GM23338 (cell line): ENCODE data around the gene UBXN2A.
"Not testable (repeated sequence)": the region's sequence is repeated elsewhere in the genome, so short reads cannot be mapped to it uniquely, and the experiment has no call there.

ENCODE experiments used
- CREB1 ChIP-seq: fragments of 250-450 bp; sonication (Bioruptor Pico); IDR thresholded peaks from 2 replicates; pipeline ENCODE4 v1.5.0; 2020; ENCODE audit warnings: low read depth, mild to moderate bottlenecking, moderate library complexity
- EZH2 ChIP-seq: fragments of 200-600 bp; sonication (generic); IDR thresholded peaks from one replicate; pipeline ENCODE4 v1.8.0; 2017; ENCODE audit warnings: antibody characterized with exemption, mild to moderate bottlenecking, low read depth; ENCODE audit not compliant: unreplicated experiment
- EZH2phosphoT487 ChIP-seq: fragments of 200-600 bp; sonication (generic); IDR thresholded peaks from one replicate; pipeline ENCODE4 v1.8.1; 2018; ENCODE audit warnings: antibody characterized with exemption; ENCODE audit not compliant: unreplicated experiment
- JUNB ChIP-seq: IDR thresholded peaks from one replicate; pipeline ENCODE4 v1.6.1; 2016; ENCODE audit warnings: antibody characterized with exemption; ENCODE audit not compliant: unreplicated experiment
- POLR2AphosphoS5 ChIP-seq: IDR thresholded peaks from 2 replicates; pipeline ENCODE4 v1.6.1; 2016; ENCODE audit warnings: antibody characterized with exemption, low read depth
- STAT1 ChIP-seq: IDR thresholded peaks from one replicate; pipeline ENCODE4 v1.6.1; 2016; ENCODE audit warnings: antibody characterized with exemption; ENCODE audit not compliant: unreplicated experiment
- ZNF114 ChIP-seq: fragments of 250-450 bp; sonication (Bioruptor Pico); IDR thresholded peaks from 2 replicates; pipeline ENCODE4 v1.5.0; 2020; ENCODE audit warnings: mild to moderate bottlenecking, moderate library complexity
- ZNF331 ChIP-seq: fragments of 250-450 bp; sonication (Bioruptor Pico); IDR thresholded peaks from 2 replicates; pipeline ENCODE4 v1.5.0; 2020; ENCODE audit warnings: low read depth, mild to moderate bottlenecking, moderate library complexity
- TF ChIP-seq, protein P1 (sequence below), 2 experiments: fragments of 200-600 bp in 1 of 2; sonication (generic) in 1 of 2; conservative IDR thresholded peaks; 2 replicates each; pipeline versions ENCODE4 v1.5.1 to v1.6.1; 2016 to 2017; ENCODE audit warnings: antibody characterized with exemption in 2 of 2, low read depth in 2 of 2, mild to moderate bottlenecking in 2 of 2, moderate library complexity in 1 of 2
- TF ChIP-seq, protein P2 (sequence below): IDR thresholded peaks from 2 replicates; pipeline ENCODE4 v1.6.1; 2016; ENCODE audit warnings: antibody characterized with exemption
- TF ChIP-seq, protein P3 (sequence below): IDR thresholded peaks from one replicate; pipeline ENCODE4 v1.6.1; 2018; ENCODE audit warnings: antibody characterized with exemption; ENCODE audit not compliant: unreplicated experiment
- TF ChIP-seq, protein P4 (sequence below): fragments of 250-450 bp; sonication (Bioruptor Pico); IDR thresholded peaks from 2 replicates; pipeline ENCODE4 v1.5.0; 2020; ENCODE audit warnings: mild to moderate bottlenecking, moderate library complexity

DNA sequence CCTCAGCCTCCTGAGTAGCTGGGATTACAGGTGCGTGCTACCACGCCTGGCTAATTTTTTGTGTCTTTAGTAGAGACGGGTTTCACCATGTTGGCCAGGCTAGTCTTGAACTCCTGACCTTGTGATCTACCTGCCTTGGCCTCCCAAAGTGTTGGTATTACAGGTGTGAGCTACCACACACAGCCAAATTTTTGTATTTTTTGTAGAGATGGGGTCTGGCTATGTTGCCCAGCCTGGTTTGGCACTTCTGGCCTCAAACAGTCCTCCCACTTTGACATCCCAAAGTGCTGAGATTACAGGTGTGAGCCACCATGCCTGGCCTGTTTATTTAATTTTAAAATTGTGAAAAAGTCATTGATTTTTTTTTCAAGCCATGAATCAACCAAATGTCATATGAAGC, 12.3 kb downstream of the UBXN2A start:
- TF ChIP-seq, protein P1, sequence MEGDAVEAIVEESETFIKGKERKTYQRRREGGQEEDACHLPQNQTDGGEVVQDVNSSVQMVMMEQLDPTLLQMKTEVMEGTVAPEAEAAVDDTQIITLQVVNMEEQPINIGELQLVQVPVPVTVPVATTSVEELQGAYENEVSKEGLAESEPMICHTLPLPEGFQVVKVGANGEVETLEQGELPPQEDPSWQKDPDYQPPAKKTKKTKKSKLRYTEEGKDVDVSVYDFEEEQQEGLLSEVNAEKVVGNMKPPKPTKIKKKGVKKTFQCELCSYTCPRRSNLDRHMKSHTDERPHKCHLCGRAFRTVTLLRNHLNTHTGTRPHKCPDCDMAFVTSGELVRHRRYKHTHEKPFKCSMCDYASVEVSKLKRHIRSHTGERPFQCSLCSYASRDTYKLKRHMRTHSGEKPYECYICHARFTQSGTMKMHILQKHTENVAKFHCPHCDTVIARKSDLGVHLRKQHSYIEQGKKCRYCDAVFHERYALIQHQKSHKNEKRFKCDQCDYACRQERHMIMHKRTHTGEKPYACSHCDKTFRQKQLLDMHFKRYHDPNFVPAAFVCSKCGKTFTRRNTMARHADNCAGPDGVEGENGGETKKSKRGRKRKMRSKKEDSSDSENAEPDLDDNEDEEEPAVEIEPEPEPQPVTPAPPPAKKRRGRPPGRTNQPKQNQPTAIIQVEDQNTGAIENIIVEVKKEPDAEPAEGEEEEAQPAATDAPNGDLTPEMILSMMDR (conservative IDR thresholded peaks at IDR 0.05; ENCODE audit: low read depth in 2 of 2): not testable (repeated sequence)
- TF ChIP-seq, protein P2, sequence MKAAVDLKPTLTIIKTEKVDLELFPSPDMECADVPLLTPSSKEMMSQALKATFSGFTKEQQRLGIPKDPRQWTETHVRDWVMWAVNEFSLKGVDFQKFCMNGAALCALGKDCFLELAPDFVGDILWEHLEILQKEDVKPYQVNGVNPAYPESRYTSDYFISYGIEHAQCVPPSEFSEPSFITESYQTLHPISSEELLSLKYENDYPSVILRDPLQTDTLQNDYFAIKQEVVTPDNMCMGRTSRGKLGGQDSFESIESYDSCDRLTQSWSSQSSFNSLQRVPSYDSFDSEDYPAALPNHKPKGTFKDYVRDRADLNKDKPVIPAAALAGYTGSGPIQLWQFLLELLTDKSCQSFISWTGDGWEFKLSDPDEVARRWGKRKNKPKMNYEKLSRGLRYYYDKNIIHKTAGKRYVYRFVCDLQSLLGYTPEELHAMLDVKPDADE: not testable (repeated sequence)
- not testable (repeated sequence) for TF ChIP-seq POLR2AphosphoS5; EZH2phosphoT487; STAT1; EZH2; JUNB; CREB1 (CRISPR knock-in tag); ZNF114; ZNF331 (CRISPR knock-in tag)
- TF ChIP-seq, protein P3, sequence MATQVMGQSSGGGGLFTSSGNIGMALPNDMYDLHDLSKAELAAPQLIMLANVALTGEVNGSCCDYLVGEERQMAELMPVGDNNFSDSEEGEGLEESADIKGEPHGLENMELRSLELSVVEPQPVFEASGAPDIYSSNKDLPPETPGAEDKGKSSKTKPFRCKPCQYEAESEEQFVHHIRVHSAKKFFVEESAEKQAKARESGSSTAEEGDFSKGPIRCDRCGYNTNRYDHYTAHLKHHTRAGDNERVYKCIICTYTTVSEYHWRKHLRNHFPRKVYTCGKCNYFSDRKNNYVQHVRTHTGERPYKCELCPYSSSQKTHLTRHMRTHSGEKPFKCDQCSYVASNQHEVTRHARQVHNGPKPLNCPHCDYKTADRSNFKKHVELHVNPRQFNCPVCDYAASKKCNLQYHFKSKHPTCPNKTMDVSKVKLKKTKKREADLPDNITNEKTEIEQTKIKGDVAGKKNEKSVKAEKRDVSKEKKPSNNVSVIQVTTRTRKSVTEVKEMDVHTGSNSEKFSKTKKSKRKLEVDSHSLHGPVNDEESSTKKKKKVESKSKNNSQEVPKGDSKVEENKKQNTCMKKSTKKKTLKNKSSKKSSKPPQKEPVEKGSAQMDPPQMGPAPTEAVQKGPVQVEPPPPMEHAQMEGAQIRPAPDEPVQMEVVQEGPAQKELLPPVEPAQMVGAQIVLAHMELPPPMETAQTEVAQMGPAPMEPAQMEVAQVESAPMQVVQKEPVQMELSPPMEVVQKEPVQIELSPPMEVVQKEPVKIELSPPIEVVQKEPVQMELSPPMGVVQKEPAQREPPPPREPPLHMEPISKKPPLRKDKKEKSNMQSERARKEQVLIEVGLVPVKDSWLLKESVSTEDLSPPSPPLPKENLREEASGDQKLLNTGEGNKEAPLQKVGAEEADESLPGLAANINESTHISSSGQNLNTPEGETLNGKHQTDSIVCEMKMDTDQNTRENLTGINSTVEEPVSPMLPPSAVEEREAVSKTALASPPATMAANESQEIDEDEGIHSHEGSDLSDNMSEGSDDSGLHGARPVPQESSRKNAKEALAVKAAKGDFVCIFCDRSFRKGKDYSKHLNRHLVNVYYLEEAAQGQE: not testable (repeated sequence)
- TF ChIP-seq, protein P4, sequence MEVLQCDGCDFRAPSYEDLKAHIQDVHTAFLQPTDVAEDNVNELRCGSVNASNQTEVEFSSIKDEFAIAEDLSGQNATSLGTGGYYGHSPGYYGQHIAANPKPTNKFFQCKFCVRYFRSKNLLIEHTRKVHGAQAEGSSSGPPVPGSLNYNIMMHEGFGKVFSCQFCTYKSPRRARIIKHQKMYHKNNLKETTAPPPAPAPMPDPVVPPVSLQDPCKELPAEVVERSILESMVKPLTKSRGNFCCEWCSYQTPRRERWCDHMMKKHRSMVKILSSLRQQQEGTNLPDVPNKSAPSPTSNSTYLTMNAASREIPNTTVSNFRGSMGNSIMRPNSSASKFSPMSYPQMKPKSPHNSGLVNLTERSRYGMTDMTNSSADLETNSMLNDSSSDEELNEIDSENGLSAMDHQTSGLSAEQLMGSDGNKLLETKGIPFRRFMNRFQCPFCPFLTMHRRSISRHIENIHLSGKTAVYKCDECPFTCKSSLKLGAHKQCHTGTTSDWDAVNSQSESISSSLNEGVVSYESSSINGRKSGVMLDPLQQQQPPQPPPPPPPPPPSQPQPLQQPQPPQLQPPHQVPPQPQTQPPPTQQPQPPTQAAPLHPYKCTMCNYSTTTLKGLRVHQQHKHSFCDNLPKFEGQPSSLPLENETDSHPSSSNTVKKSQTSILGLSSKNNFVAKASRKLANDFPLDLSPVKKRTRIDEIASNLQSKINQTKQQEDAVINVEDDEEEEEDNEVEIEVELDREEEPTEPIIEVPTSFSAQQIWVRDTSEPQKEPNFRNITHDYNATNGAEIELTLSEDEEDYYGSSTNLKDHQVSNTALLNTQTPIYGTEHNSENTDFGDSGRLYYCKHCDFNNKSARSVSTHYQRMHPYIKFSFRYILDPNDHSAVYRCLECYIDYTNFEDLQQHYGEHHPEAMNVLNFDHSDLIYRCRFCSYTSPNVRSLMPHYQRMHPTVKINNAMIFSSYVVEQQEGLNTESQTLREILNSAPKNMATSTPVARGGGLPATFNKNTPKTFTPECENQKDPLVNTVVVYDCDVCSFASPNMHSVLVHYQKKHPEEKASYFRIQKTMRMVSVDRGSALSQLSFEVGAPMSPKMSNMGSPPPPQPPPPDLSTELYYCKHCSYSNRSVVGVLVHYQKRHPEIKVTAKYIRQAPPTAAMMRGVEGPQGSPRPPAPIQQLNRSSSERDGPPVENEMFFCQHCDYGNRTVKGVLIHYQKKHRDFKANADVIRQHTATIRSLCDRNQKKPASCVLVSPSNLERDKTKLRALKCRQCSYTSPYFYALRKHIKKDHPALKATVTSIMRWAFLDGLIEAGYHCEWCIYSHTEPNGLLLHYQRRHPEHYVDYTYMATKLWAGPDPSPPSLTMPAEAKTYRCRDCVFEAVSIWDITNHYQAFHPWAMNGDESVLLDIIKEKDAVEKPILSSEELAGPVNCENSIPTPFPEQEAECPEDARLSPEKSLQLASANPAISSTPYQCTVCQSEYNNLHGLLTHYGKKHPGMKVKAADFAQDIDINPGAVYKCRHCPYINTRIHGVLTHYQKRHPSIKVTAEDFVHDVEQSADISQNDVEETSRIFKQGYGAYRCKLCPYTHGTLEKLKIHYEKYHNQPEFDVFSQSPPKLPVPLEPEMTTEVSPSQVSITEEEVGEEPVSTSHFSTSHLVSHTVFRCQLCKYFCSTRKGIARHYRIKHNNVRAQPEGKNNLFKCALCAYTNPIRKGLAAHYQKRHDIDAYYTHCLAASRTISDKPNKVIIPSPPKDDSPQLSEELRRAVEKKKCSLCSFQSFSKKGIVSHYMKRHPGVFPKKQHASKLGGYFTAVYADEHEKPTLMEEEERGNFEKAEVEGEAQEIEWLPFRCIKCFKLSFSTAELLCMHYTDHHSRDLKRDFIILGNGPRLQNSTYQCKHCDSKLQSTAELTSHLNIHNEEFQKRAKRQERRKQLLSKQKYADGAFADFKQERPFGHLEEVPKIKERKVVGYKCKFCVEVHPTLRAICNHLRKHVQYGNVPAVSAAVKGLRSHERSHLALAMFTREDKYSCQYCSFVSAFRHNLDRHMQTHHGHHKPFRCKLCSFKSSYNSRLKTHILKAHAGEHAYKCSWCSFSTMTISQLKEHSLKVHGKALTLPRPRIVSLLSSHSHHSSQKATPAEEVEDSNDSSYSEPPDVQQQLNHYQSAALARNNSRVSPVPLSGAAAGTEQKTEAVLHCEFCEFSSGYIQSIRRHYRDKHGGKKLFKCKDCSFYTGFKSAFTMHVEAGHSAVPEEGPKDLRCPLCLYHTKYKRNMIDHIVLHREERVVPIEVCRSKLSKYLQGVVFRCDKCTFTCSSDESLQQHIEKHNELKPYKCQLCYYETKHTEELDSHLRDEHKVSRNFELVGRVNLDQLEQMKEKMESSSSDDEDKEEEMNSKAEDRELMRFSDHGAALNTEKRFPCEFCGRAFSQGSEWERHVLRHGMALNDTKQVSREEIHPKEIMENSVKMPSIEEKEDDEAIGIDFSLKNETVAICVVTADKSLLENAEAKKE: not testable (repeated sequence)
